Lower lobe of right lung (tissue), 2 donors: Measurements from ENCODE around the gene C19orf81. TPM values are rescaled to one million over a fixed set of nuclear protein-coding genes. Genes with fewer than 3 reads are reported as not detected.

ENCODE experiments used
- ATAC-seq, 2 donors: fragments of 200-7000 bp; cut with Tn5 transposase; one replicate each; pipeline ENCODE4 v1.9.1; 2020 to 2022; ENCODE audit warnings: mild to moderate bottlenecking in 2 of 2, moderate library complexity in 2 of 2
- DNase-seq: peaks from one replicate; pipeline ENCODE4 v3.0.0-alpha.2; 2020
- H3K27ac ChIP-seq: fragments of 200-600 bp; one replicate; pipeline ENCODE4 v1.8.0; 2022
- H3K27me3 ChIP-seq: fragments of 200-600 bp; one replicate; pipeline ENCODE4 v1.8.0; 2022; ENCODE audit warnings: low read depth
- H3K36me3 ChIP-seq: fragments of 200-600 bp; one replicate; pipeline ENCODE4 v1.8.0; 2022; ENCODE audit warnings: mild to moderate bottlenecking
- H3K4me1 ChIP-seq: fragments of 200-600 bp; one replicate; pipeline ENCODE4 v1.8.0; 2022
- H3K4me3 ChIP-seq: fragments of 200-600 bp; one replicate; pipeline ENCODE4 v1.8.0; 2022; ENCODE audit warnings: mild to moderate bottlenecking
- H3K9me3 ChIP-seq: fragments of 200-600 bp; one replicate; pipeline ENCODE4 v1.8.0; 2022
- intact Hi-C: fragments of 100-400 bp; cut with DNase I; formaldehyde crosslinking; loops from one replicate; pipeline ENCODE4 v1.11.0; 2022
- total RNA-seq: library from RNA; stranded (reverse); fragmentation: NEBNext Ultra II Directional; extraction: Animal tissue kit (Norgen Biotek cat#: 25700); gene quantifications from one replicate; pipeline ENCODE4 v1.2.1, GENCODE V29; 2021
- TF ChIP-seq, protein P1 (sequence below): fragments of 200-600 bp; IDR thresholded peaks from one replicate; pipeline ENCODE4 v1.8.0; 2022; ENCODE audit warnings: antibody characterized with exemption, mild to moderate bottlenecking
- donor health status: DM: no; HTN: yes; CAD: no; lungs with severe emphysema.

Gene C19orf81
- total RNA-seq, 1 donor from 2014 or later = 5.2 TPM

GRCh38 chr19:50624949-50625600 lies 24.2 kb upstream of the C19orf81 start:
- Histone ChIP-seq H3K36me3 (no peaks in the 10 kb centered on the region), H3K27ac (no peak overlapping the region), H3K9me3 (no peaks in the 10 kb centered on the region), H3K27me3 (no peaks in the 10 kb centered on the region), H3K4me3 (no peak overlapping the region), H3K4me1 (no peaks in the 10 kb centered on the region)
- TF ChIP-seq, protein P1, sequence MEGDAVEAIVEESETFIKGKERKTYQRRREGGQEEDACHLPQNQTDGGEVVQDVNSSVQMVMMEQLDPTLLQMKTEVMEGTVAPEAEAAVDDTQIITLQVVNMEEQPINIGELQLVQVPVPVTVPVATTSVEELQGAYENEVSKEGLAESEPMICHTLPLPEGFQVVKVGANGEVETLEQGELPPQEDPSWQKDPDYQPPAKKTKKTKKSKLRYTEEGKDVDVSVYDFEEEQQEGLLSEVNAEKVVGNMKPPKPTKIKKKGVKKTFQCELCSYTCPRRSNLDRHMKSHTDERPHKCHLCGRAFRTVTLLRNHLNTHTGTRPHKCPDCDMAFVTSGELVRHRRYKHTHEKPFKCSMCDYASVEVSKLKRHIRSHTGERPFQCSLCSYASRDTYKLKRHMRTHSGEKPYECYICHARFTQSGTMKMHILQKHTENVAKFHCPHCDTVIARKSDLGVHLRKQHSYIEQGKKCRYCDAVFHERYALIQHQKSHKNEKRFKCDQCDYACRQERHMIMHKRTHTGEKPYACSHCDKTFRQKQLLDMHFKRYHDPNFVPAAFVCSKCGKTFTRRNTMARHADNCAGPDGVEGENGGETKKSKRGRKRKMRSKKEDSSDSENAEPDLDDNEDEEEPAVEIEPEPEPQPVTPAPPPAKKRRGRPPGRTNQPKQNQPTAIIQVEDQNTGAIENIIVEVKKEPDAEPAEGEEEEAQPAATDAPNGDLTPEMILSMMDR = no peak
- no peak for ATAC-seq
- intact Hi-C loops = no loop called here
- no peak for DNase-seq

DNA sequence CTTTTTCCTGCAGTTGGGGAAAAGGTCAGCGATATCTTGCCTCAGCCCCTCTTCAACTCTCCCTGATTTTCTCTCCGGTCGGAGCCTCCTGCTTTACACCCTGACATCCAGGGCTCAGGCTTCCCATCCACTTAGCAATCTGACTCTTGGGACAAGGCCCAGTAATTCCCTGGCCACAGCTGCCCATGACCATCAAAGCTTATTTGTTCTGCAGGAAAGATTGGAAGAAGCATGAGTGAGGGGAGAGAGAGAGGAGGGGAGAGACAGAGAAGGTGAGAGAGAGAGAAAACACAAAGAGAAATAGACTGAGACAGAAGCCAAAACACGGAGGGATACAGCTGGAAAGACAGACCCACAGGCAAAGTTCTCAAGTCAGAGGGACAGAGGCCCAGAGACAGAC lies 23.2 kb upstream of the C19orf81 start:
- no peak for ATAC-seq

GRCh38 chr19:50626795-50627194 lies 22.4 kb upstream of the C19orf81 start:
- DNase-seq = no peak
- Histone ChIP-seq H3K27me3 (no peaks in the 10 kb centered on the region), H3K27ac (no peak overlapping the region), H3K36me3 (no peaks in the 10 kb centered on the region), H3K4me3 (no peak overlapping the region), H3K4me1 (no peaks in the 10 kb centered on the region), H3K9me3 (no peaks in the 10 kb centered on the region)
- intact Hi-C loops = no loop called here
- TF ChIP-seq, protein P1 = no peak
- ATAC-seq = no peak

More for the DNA sequence above, 23.2 kb upstream of the C19orf81 start:
- Histone ChIP-seq H3K27ac (no peak overlapping the region), H3K36me3 (no peaks in the 10 kb centered on the region), H3K4me3 (no peak overlapping the region), H3K27me3 (no peaks in the 10 kb centered on the region), H3K4me1 (no peaks in the 10 kb centered on the region), H3K9me3 (no peaks in the 10 kb centered on the region)
- TF ChIP-seq, protein P1 = no peak
- intact Hi-C loops = no loop called here
- DNase-seq = no peak

- Histone ChIP-seq H3K27ac (no peak overlapping the region), H3K4me3 (no peak overlapping the region), H3K4me1 (no peaks in the 10 kb centered on the region), H3K9me3 (peaks cover 3% of the 10 kb centered on the region), H3K27me3 (no peaks in the 10 kb centered on the region), H3K36me3 (no peaks in the 10 kb centered on the region)
- ATAC-seq (no peak), DNase-seq (no peak)
- intact Hi-C loops = no loop called here
- TF ChIP-seq, protein P1 = no peak
Measured at GRCh38 chr19:50628146-50628545, 21.1 kb upstream of the C19orf81 start.

DNA sequence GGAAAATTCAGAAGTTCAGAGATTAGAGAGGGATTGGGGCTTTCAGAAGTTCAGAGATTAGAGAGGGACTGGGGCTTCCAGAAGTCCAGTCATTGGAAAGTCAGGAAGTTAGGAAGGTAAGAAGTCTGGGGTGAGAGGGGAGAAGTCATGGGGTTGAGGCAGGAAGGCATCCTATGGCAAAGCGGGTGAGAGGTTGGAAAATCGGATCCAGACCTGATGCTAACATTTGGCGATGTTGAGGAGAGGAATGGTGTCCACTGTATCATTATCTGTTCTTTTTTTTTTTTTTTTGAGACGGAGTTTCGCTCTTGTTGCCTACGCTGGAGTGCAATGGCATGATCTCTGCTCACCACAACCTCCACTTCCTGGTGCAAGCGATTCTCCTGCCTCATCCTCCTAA lies 20.7 kb upstream of the C19orf81 start:
- intact Hi-C loops = no loop called here
- no peaks in the 10 kb centered on the region for H3K4me1 ChIP-seq
- H3K27me3 ChIP-seq = no peaks in the 10 kb centered on the region
- no peak overlapping the region for H3K4me3 ChIP-seq
- H3K9me3 ChIP-seq = peaks cover 7% of the 10 kb centered on the region
- TF ChIP-seq, protein P1 = no peak
- no peak for DNase-seq
- no peaks in the 10 kb centered on the region for H3K36me3 ChIP-seq
- H3K27ac ChIP-seq = no peak overlapping the region
- ATAC-seq = no peak
